LNCAP (cell line): ENCODE results near the gene SCRN1.

Experiments
- TF ChIP-seq, protein P1 (sequence below): fragments of 450-650 bp; IDR thresholded peaks from 2 replicates; pipeline ENCODE4 v1.5.1; 2017; ENCODE audit warnings: mild to moderate bottlenecking

Gene SCRN1

DNA sequence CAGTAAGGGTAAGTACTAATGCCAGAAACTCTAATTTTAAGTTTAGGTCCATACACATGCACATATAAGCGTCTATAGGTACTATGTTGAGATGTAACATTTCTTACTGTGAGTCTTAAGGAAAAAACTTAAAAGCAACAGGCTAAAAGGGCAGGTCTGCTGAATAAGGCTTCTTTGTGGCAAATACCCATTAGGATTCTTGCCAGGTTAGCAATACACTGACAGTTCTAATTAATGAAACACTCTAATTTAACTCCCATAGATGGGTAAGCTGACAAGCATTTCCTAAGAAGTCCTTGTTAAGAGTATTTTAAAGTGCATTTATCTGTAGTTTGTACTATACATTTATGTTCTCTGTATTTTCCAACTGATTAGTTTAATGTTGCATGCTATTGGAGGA lies 14.0 kb downstream of the SCRN1 start:
- TF ChIP-seq, protein P1, sequence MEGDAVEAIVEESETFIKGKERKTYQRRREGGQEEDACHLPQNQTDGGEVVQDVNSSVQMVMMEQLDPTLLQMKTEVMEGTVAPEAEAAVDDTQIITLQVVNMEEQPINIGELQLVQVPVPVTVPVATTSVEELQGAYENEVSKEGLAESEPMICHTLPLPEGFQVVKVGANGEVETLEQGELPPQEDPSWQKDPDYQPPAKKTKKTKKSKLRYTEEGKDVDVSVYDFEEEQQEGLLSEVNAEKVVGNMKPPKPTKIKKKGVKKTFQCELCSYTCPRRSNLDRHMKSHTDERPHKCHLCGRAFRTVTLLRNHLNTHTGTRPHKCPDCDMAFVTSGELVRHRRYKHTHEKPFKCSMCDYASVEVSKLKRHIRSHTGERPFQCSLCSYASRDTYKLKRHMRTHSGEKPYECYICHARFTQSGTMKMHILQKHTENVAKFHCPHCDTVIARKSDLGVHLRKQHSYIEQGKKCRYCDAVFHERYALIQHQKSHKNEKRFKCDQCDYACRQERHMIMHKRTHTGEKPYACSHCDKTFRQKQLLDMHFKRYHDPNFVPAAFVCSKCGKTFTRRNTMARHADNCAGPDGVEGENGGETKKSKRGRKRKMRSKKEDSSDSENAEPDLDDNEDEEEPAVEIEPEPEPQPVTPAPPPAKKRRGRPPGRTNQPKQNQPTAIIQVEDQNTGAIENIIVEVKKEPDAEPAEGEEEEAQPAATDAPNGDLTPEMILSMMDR, result no peak

DNA sequence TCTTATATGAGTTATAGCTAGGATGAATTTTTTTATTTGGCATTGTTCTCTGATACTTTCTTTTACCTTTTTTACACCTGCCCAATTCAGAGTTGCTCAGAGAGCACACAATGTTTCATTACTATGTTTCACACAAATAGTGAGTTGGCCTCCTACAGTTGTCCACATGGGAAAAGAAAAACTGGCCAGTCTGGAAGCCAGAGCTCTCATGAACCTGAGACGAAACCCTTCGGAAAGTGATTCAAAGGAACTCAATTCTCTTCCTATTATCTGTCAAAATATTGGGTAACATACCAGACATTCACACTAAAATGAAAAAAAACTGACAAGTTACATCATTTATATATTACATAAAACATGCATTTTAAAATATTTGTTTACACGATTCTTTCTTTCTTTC lies 15.3 kb downstream of the SCRN1 start:
- TF ChIP-seq, protein P1, result no peak

DNA sequence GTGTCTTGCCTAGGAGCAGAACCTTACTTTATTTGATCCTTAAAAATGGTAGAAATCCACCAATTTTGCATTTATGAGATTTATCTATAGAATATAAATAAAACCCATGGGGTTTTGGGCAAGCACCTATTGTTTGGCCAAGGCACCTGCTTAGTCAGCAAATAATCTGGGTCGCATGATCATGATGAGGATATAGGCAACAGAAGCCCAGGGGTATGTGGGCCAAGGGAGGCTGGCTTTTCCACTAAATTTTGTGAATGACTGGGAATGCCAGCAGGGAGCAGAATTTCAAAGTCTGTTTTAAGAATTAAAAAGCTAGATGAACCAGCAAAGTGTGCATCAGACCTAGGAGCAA lies 17.3 kb downstream of the SCRN1 start:
- TF ChIP-seq, protein P1, result no peak

DNA sequence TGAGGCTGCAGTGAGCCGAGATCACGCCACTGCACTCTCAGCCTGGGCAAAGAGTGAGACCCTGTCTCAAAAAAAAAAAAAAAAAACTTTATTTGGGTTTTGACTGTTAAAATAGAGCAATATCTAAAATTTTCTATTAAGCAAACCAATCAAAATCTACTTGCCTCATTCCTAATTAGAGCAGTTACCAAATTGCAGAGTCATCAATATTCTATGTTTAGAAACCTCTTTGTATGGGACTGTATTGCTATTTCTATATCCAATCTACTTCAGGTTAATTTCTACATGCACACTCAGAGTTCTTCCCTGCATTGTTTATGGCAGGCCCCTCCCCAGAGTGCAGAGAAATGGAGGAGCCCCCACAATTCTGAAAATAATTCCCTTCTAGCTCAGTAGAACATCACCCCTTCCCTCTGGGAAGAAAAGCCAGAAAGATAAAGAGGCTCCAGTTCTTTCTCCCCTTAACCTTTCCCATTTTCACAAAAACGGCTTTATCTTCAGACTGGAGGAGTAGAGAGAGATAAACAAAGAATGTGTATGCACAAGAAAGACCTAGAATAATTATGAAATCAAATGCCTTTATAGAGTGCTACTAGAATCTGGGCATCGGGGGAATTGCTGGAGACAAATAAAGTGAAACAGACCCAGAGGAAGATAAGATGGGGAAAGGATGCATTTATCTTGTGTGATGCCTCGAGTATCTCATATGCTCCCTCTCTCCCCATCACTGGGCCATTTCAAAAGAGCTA lies 17.9 kb downstream of the SCRN1 start:
- TF ChIP-seq, protein P1, result no peak

DNA sequence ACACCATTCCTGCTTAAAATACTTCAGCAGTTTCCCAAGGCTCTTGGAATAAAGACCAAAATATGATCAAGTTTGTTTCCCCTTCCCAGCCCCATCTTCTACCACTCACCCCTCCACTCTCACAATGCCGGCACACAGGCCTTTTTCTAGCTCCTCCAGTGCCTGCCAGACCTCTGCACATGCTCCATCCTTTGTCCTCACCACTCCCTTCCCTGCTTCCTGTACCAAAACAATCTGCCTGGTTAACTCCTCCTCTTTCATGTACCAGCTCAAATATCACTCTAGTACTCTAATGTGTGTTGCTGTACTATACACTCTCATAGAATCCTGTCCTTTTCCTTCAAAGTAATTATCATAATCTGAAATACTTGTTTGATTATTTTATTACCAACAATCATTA lies 19.4 kb downstream of the SCRN1 start:
- TF ChIP-seq, protein P1, result no peak

DNA sequence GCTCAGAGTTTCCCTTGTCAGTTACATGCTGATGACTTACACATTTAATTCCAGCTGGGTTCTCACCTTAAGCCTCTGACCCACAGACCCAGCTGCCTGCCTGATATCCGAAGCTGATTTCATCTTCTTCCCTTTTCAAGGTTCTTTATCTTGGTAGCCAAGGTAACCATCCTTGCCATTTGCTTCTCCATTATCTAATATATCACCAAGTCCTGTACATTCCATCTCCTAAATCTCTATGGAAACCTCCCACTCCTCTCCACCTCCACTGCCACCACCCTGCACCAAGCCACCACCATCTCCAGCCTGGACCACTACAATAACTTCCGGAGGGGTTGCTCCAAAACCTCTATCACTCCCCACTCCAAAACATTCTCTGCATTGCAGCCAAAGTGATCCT lies 19.9 kb downstream of the SCRN1 start:
- TF ChIP-seq, protein P1, result no peak

DNA sequence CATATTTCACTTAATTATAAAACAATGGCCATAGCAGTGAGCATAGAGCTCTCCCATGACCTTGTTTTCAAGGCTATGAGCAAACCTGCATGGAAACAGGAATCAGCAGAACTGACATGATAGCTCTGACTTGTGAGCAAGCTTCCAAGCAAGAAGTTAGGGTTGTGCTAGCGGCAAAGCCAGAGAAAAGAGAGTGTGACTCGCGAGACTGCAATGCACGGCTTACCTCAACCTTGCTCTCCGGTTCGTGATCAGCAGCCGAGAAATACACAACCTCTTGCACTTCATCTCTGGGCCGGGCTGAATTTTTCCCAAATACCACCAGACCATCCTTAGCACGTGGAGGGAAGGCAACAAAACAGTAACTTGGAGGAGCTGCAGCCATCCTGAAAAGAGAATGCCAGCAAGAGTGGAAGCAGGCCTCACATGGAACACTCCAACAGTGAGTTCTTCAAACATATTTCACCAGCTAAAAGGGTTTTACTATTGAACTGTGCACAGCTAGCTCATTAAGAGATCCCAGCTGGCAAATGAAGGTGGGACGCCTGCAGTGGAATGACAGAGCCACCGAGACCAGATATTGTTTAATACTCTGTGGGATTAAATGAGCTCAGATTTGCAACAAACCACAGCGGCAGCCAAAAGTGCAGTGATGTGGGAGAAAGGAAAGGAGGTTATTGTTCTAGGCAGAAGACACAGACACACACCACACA lies 20.8 kb downstream of the SCRN1 start:
- TF ChIP-seq, protein P1, result no peak
